Ovary (tissue), 9 donors: ENCODE results near the gene KRTAP4-11. TPM values are rescaled to one million over a fixed set of nuclear protein-coding genes. Genes with fewer than 3 reads are reported as not detected.
"Not testable (repeated sequence)": the region's sequence is repeated elsewhere in the genome, so short reads cannot be mapped to it uniquely, and the experiment has no call there.

Experiments
- DNase-seq, 5 donors: peaks; one replicate each; pipeline ENCODE4 v3.0.0-alpha.2; 2019 to 2020
- H3K27ac ChIP-seq, 2 donors: fragments of 200-600 bp; one replicate each; pipeline versions ENCODE4 v1.5.1 to v1.8.0; 2019 to 2022
- H3K27me3 ChIP-seq: fragments of 200-600 bp; one replicate; pipeline ENCODE4 v1.8.0; 2022
- H3K36me3 ChIP-seq: fragments of 200-600 bp; sonication (generic); one replicate; pipeline ENCODE4 v1.5.1; 2019
- H3K4me1 ChIP-seq: one replicate; pipeline ENCODE4 v1.8.1; 2013; ENCODE audit warnings: mild to moderate bottlenecking, moderate library complexity; ENCODE audit not compliant: insufficient read depth
- H3K4me3 ChIP-seq: fragments of 200-600 bp; sonication (generic); one replicate; pipeline ENCODE4 v1.5.1; 2017
- H3K9me3 ChIP-seq, 2 donors: fragments of 200-600 bp in 1 of 2; sonication (generic) in 1 of 2; one replicate each; pipeline versions ENCODE4 v1.5.1 to v1.8.1; 2013 to 2019; ENCODE audit warnings: mild to moderate bottlenecking in 1 of 2, moderate library complexity in 1 of 2
- CTCF ChIP-seq, 3 donors: fragments of 450-650 bp in 2 of 3; fragments of 200-600 bp in 1 of 3; IDR thresholded peaks; one replicate each; pipeline versions ENCODE4 v1.5.1 to v1.8.0; 2016 to 2022; ENCODE audit warnings: antibody characterized with exemption in 3 of 3, mild to moderate bottlenecking in 1 of 3
- EP300 ChIP-seq: sonication (generic); formaldehyde crosslinking; IDR thresholded peaks from one replicate; pipeline ENCODE4 v1.6.1; 2017; ENCODE audit warnings: antibody characterized with exemption
- POLR2A ChIP-seq: fragments of 450-650 bp; IDR thresholded peaks from one replicate; pipeline ENCODE4 v1.6.1; 2017; ENCODE audit warnings: antibody characterized with exemption, mild to moderate bottlenecking, moderate library complexity
- WGBS, 3 donors: extraction: QIAGEN DNeasy Blood & Tissue Kit in 1 of 3; methylation state at CpG; one replicate each; pipeline versions ENCODE4 v1.1.5 to v1.1.7; 2013 to 2017; 5-methylcytosine and 5-hydroxymethylcytosine counted together
- intact Hi-C, 4 donors: fragments of 100-400 bp; cut with DNase I; formaldehyde crosslinking; loops; one replicate each; pipeline versions ENCODE4 v1.11.0 to v1.15.1; 2022 to 2023
- polyA plus RNA-seq, 2 donors: library from polyadenylated mRNA; stranded (reverse); fragments of 200-250 nt in 1 of 2; fragments of 350-450 nt in 1 of 2; fragmentation: Illumina TruSeq in 1 of 2; extraction: RNeasy Lipid Tissue Mini Kit (QIAGEN cat#74804) in 1 of 2; gene quantifications; one replicate each; pipeline ENCODE4 v1.2.3, GENCODE V29; 2013 to 2014
- total RNA-seq, 7 donors: library from RNA; depleted of rRNA in 2 of 7; stranded (reverse); fragments of >200 nt in 2 of 7; fragmentation: NEBNext Ultra II Directional in 3 of 7; extraction: Animal tissue kit (Norgen Biotek cat#: 25700) in 3 of 7; gene quantifications; one replicate each; pipeline versions ENCODE4 v1.1.0 to v1.2.4, GENCODE V29; 2016 to 2023
- donor health status: DM: no; HTN: no; CAD: no; lungs with moderate emphysema.
- donor health status: DM: no; HTN: no; CAD: no.
- donor health status: Bipolar disorder and iron deficiency.
- donor health status: DM: yes; HTN: yes; CAD: no.
- donor health status: DM: no; HTN: no; CAD: no.
- donor health status: DM: yes; HTN: yes; CAD: no.

KRTAP4-11 gene
- total and polyA plus RNA-seq, 9 donors, result not detected

GRCh38 chr17:41121742-41122141 lies 3.6 kb upstream of the KRTAP4-11 start:
- H3K27me3 ChIP-seq, result no peaks in the 10 kb centered on the region
- 86 to 92% (median 87%) methylated on average over 2 of the region's 2 CpGs for WGBS, 3 donors
- no peaks in the 10 kb centered on the region for H3K4me1 ChIP-seq

GRCh38 chr17:41119696-41120690 lies 1.8 kb upstream of the KRTAP4-11 start:
- H3K36me3 ChIP-seq, intact Hi-C loops, DNase-seq, H3K27me3 ChIP-seq, H3K4me3 ChIP-seq, H3K9me3 ChIP-seq, H3K27ac ChIP-seq, H3K4me1 ChIP-seq: not testable (repeated sequence)
- WGBS, 3 donors, result 52 to 59% (median 56%) methylated on average over 11 of the region's 11 CpGs

More at GRCh38 chr17:41121742-41122141, 3.6 kb upstream of the KRTAP4-11 start:
- no peak for DNase-seq
- H3K36me3 ChIP-seq, result no peaks in the 10 kb centered on the region
- intact Hi-C loops, result no loop called here
- no peak overlapping the region for H3K4me3 ChIP-seq
- H3K9me3 ChIP-seq, result no peaks in the 10 kb centered on the region
- H3K27ac ChIP-seq, result no peak overlapping the region
- TF ChIP-seq CTCF (IDR thresholded peaks at IDR 0.05) (no peak), POLR2A (no peak), EP300 (no peak)

- 90 to 94% (median 93%) methylated on average over 4 of the region's 4 CpGs for WGBS, 3 donors
- Histone ChIP-seq H3K27me3 (no peaks in the 10 kb centered on the region), H3K36me3 (no peaks in the 10 kb centered on the region), H3K4me1 (no peaks in the 10 kb centered on the region), H3K27ac (no peak overlapping the region), H3K9me3 (no peaks in the 10 kb centered on the region), H3K4me3 (no peak overlapping the region)
- no peak for DNase-seq
- intact Hi-C loops, result no loop called here
- TF ChIP-seq POLR2A, result no peak
- TF ChIP-seq CTCF (IDR thresholded peaks at IDR 0.05), result no peak
- no peak for TF ChIP-seq EP300
Measured at GRCh38 chr17:41118721-41119120, 548 bp upstream of the KRTAP4-11 start.

- Histone ChIP-seq H3K4me1 (no peaks in the 10 kb centered on the region), H3K27me3 (no peaks in the 10 kb centered on the region), H3K36me3 (no peaks in the 10 kb centered on the region), H3K27ac (no peak overlapping the region), H3K9me3 (no peaks in the 10 kb centered on the region), H3K4me3 (no peak overlapping the region)
- WGBS, 3 donors, result 53 to 67% (median 65%) methylated on average over 5 of the region's 5 CpGs
- no peak for TF ChIP-seq CTCF (IDR thresholded peaks at IDR 0.05)
- TF ChIP-seq EP300, result no peak
- TF ChIP-seq POLR2A, result no peak
- DNase-seq, result no peak
- intact Hi-C loops, result no loop called here
Measured at GRCh38 chr17:41116297-41116696, 1.9 kb downstream of the KRTAP4-11 start.
